Measurements from ENCODE around the gene ARHGAP23.
"Not testable (repeated sequence)": the region's sequence is repeated elsewhere in the genome, so short reads cannot be mapped to it uniquely, and the experiment has no call there.

The ARHGAP23 gene

GRCh38 chr17:38528141-38528540 is 99.9 kb downstream of the ARHGAP23 start:
- DNase-seq (ENCODE audit: low read depth), result not testable (repeated sequence)

DNA sequence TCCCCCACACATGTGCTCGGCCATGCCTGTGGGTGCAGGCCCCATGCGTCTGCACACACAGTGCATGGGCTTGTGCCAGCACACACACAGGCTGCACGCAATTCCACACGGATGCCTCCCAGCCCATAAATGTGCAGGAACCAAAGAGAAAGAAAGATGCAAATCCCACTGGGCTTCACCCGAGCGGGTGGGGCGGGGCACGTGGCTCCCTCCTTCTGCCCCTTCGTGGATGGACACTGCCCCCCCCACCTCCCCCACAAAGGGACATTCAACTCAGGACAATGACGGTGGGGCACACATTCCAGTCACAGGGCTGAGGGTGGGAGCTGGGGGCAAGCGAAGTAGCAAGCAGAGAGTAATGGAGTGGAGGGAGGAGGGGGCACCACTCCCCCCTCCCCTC is 102.6 kb downstream of the ARHGAP23 start:
- DNase-seq (ENCODE audit: low read depth), result not testable (repeated sequence)

GRCh38 chr17:38531761-38532160 is 103.5 kb downstream of the ARHGAP23 start:
- not testable (repeated sequence) for DNase-seq (ENCODE audit: low read depth)

DNA sequence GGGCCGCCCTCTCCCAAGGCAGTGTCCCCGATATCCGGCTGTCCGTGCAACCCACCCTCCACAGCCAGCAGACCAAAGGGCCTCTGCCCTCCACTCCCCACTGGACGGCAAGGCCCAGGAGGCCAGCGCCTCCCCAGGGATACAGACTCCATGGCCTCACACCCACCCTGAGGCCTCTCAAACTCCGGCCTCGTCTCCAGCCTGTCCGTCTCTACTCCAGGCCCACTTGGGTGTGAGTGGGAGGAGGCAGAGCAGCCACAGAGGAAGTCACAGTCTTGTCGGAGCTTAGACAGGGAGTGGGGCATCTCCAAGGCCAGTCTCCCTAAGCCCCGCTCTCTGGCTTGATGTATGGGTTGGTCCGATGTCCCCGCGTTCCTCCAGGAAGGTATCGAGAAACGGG is 104.2 kb downstream of the ARHGAP23 start:
- no peak for DNase-seq (ENCODE audit: low read depth)

DNA sequence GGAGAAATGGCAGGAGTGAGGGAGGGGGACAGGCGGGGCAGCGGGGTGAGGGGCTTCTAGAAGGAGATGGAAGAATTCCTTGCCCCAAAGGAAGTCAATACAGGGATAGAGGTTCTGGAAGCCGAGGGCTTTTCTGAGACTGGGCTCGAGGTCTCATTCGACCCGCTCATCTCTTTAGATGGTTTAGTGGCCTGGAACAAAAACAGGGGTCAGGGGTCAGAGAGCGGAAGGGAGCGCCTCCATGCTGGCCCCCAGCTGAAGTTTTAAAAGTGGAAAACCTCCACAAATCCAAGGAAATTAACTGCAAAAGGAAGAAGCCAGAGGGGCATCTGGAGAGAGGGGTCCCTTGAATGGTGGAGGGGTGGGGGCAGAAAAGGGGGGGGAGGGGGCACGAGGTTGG is 105.0 kb downstream of the ARHGAP23 start:
- DNase-seq (ENCODE audit: low read depth), result no peak

GRCh38 chr17:38533866-38534497 is 105.7 kb downstream of the ARHGAP23 start:
- DNase-seq (ENCODE audit: low read depth), result no peak

DNA sequence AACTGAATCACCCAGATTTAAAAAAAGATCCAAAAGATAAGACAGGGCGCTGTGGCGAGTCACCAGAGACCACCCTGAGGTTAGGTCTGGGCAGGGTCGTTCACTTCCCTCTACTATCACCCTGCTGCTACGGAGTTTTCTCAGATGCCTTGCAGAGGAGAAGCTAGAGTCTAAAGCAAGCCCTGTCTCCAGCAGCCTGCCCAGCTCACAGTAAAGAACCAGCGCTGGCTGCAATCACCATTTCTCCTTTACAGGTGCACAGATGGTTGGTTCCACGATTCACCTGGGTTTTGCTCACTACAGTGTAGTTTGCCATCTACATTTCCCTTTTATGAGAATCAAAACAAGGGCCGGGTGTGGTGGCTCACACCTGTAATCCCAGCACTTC is 106.2 kb downstream of the ARHGAP23 start:
- no peak for DNase-seq (ENCODE audit: low read depth)

DNA sequence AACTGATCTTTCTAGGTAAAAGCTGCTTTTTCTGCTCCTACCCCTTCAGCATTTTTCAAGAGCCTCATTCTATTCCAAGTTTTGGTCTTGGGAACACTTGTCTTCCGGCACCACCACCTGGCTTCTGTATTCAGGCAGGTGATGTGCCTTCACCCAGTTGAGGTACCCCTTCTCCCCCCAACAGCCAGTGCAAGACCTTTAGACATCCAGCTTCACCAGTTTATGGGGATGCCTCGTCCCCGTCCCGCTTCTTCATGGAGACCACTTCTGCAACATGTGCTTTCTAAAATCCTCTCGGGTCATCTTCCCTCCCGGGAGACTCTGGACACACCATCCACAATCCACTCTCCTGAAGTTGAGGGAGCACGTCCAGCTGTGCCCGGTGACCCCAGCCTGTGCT is 107.6 kb downstream of the ARHGAP23 start:
- DNase-seq (ENCODE audit: low read depth), result no peak

DNA sequence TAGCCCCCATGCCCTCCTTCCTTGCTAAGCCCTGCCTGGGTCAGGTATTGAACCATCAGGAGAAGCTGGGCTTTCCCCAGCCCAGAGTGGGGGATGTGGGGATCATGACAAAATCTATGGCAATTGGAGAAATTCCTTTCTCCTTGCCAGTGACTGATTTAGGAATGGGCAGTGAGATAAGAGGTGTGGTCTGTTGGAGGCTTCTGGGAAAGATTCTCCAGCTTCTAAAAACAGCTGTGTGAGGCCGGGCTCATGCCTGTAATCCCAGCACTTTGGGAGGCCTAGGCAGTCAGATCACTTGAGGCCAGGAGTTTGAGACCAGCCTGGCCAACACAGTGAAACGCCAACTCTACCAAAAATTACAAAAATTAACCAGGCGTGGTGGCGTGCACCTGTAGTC is 108.4 kb downstream of the ARHGAP23 start:
- no peak for DNase-seq (ENCODE audit: low read depth)

- DNase-seq (ENCODE audit: low read depth), result no peak
These were observed 110.6 kb downstream of the ARHGAP23 start for GRCh38 chr17:38538906-38539305.

DNA sequence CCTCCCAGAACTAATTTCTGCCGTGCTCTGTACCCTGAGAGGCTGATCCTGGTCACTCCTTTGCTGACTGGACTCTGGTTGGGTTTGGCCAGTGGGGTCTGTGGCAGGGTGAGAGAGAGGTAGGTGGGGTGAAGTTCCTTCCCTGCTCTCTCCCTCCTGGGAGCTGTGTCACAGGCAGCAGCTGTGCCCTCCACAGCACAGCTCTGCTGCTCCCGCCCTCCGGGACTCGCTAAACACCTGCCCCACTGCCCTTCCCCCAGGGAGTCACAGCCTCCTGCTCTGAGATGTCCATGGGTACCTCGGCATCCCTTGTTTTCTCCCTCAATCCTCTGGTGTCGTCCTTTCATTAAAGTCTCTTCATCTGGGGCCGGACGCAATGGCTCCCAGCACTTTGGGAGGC is 111.1 kb downstream of the ARHGAP23 start:
- no peak for DNase-seq (ENCODE audit: low read depth)

DNA sequence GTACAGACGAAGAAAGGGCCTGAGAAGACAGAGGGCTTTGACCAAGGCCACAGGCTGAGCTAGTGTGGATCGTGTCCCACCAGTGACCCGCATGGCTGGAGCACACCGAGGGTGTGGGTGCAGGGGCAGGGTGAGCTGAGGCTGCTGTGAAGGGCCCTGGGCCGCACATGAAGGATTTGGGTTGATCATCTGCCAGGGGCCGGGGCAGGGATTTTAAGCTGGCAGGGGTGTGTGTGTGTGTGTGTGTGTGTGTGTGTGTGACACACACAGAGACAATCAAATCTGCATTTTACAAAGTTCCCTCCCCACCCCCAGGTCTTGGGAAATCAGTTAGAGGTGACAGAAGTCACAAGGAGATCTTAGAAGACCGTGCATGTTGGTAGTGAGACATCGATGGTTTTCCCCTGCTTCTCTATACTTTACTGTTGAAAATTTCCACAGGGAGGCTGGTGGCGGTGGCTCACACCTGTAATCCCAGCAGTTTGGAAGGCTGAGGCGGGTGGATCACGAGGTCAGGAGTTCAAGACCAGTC is 112.3 kb downstream of the ARHGAP23 start:
- DNase-seq (ENCODE audit: low read depth), result no peak

DNA sequence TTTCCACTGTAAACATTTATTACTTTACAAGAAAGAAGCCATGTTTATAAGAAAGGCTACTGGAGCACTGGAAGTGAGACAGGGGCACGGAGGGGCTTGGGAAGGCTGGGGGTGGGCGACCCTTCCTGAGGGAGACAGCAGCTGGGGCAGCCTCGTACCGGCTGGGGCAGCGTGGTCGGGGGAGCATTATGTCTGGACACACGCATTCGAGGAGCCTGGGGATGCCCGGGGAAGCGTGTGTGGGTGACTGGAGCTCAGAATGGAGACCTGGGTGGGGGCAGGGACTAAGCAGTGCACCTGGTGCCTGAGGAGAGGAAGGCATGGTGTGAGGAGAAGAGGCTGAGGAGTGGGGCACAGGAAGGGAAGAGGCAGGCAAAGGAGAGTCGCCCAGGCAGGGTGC is 113.0 kb downstream of the ARHGAP23 start:
- DNase-seq (ENCODE audit: low read depth), result no peak

- DNase-seq (ENCODE audit: low read depth), result no peak
These were observed 114.0 kb downstream of the ARHGAP23 start for GRCh38 chr17:38542286-38542685.

DNA sequence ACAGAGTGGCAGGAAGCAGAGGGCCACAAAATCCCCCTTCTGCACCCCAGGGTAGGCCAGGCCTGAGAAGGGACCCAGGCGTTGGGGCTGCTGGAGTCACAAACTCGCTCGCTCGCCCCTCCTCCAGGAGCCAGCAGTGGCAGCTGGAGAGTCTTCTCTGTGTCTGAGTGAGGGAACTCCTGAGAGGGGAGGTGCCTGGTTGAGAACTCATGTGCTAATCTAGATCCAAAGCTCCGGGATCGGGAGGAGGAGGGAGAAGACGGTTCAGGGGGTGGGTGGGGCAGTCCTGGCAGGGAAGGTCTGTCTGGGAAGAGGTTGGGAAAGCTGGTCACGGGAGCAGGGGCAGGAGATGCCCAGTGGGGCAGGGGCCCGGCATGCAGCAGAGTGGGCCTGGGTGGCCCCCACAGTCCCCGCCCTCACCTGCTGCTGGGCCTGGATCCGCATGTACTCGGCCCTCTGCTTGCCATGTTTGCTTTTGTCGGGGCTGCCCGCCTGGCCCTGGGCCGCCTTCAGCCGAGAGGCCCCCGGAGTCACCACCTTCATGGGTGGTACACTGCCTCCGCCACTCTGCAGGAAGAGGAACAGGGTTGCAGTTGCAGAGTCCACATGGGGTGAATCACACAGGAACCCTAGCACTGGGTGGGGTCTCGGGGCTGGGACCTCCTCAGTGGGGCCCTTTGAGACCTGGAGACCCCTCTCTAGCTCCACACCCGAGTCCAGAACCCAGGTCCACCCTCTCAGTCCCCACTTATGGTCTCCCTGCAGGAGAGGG is 115.3 kb downstream of the ARHGAP23 start:
- DNase-seq (ENCODE audit: low read depth), result no peak

DNA sequence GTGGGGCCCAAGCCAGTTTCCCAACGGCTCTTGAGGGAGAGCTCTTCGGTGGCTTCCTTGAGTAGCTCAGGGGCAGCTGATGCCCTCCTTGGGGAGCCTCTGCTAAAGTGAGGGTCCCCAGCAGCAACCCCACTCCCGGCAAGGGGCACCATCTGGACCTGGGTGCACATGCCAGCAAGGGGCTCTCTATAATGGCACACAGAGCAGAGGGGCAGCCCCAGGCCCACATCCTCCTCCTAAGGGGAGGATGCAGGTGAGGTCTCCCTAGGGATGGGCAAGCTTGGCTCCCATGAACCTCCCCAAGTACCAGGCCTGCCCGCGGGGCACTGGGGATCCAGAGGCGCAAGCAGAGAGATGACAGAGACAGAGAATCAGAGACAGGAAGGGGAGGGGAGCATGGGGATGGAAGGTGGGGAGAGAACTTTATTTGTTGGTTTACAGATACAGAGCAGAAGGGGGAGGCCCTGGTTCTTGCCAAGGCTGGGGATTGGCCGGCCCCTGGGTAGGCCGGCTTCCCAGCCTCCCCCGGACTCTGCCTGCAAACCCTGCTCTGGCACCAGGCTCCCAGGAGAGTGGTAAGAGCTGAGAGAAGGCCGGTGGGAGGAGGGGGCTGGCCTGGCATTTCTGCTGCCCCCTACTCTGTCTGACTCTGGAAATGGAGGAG is 116.0 kb downstream of the ARHGAP23 start:
- no peak for DNase-seq (ENCODE audit: low read depth)

- DNase-seq (ENCODE audit: low read depth), result no peak
These were observed 116.6 kb downstream of the ARHGAP23 start for GRCh38 chr17:38544839-38545209.

GRCh38 chr17:38545531-38546225 is 117.4 kb downstream of the ARHGAP23 start:
- no peak for DNase-seq (ENCODE audit: low read depth)

GRCh38 chr17:38546396-38546795 is 118.1 kb downstream of the ARHGAP23 start:
- no peak for DNase-seq (ENCODE audit: low read depth)

DNA sequence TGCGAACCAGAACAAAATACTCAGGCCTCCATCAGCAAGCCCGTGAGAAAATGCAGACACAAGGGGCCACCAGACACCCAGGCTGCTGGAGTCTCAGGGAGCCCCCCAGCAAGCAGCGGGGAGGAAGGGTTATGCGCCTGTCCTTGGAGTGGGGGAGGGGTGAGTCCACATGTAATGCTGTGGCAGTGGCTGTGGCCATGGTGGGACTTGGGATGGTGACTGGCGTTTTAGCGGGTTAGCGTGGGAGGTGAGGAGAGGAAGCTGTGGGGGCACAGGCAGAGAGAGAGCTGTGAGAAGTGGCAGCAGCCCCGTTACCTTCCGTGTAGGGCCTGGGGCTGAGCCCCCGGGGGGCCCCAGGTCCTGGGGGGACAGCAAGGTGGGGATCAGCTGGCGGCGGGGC is 119.2 kb downstream of the ARHGAP23 start:
- no peak for DNase-seq (ENCODE audit: low read depth)

DNA sequence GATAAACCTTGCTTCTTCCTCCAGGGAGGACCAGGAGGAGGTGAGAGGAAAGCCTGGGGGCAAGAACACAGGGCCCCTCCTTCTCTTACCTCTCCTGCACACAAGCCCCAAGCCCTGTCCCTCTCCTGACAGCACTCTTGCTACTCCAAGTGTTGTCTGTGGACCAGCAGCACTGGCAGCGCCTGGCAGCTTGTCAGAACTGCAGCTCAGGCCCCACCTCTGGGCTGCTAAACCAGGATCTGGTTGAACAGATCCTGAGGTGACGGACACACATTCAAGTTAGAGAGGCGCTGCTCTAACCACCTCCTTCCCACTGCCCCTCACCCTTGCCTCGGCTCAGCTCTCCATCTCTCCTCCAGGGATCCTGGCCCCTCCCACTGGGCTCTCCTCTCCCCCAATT is 121.0 kb downstream of the ARHGAP23 start:
- no peak for DNase-seq (ENCODE audit: low read depth)

DNA sequence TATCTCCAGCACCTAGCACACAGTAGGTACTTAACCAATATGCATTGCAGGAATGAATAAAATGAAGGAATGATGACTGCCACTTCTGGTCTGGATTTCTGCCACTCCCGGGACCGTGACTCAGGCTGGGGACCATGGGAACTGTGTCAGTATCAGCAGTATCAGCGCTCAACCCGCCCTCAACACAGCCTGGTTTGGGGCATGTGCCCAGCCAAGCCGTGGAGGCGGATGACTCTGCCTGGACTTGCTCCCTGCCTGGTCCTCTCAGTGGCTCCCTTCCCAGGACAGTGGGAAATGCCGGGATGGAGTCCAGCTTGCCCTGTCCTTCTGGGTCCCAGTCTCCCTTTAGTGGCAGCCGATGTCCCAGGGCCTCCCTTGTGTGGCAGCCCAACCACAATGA is 122.4 kb downstream of the ARHGAP23 start:
- DNase-seq (ENCODE audit: low read depth), result no peak

GRCh38 chr17:38551121-38551520 is 122.9 kb downstream of the ARHGAP23 start:
- no peak for DNase-seq (ENCODE audit: low read depth)

All from non-pigmented ciliary epithelial cell (primary cell).